ENCODE data around the gene SUPT4H1. TPM values are rescaled to one million over a fixed set of nuclear protein-coding genes. Genes with fewer than 3 reads are reported as not detected.

SUPT4H1 gene
- total RNA-seq, 1 experiment from 2014 or later: 109 TPM

DNA sequence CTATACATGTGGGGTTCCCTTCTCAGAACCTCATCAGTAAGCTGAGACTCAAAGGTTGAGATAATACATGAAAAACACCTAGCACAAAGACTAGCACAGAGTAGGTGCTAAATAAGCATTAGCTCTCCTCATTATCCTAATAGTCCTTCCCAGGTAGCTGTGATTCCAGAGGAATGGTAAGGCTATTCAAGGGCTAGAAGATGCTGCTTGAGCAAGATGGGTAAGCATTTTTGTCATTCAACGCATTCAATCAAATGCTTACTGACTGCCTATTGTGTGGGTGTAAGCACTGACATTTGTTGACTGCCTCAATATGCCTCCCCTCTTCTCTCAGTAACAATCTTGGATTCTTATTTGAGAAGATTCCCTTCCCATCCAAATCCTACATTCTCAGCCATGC is 4.0 kb downstream of the SUPT4H1 start:
- H3K9me3 ChIP-seq (ENCODE audit: control insufficient read depth, low read depth, low read length): no peaks in the 10 kb centered on the region
- H3K9ac ChIP-seq (ENCODE audit: extremely low read depth, insufficient read length, low read length): no peak overlapping the region
- H4K8ac ChIP-seq (replicated peaks; ENCODE audit: insufficient read length, low read depth, low read length): no peak overlapping the region
- H3K27ac Mint-ChIP-seq: no peak overlapping the region
- H3K27ac ChIP-seq (ENCODE audit: insufficient read length, low read depth, low read length): no peak overlapping the region
- H2BK5ac ChIP-seq (ENCODE audit: insufficient read length, low read length): no peak overlapping the region
- H2BK120ac ChIP-seq (ENCODE audit: low read depth, low read length, poor library complexity, severe bottlenecking): no peak overlapping the region
- H3K23ac ChIP-seq (ENCODE audit: insufficient read length, low read depth, low read length): no peak overlapping the region
- no peak overlapping the region for H3K18ac ChIP-seq (ENCODE audit: insufficient read length, low read depth, low read length)
- H3K27me3 Mint-ChIP-seq (ENCODE audit: low read depth): peaks cover 1% of the 10 kb centered on the region; the same call in 1 of the 2 replicates
- TF ChIP-seq, protein P1, sequence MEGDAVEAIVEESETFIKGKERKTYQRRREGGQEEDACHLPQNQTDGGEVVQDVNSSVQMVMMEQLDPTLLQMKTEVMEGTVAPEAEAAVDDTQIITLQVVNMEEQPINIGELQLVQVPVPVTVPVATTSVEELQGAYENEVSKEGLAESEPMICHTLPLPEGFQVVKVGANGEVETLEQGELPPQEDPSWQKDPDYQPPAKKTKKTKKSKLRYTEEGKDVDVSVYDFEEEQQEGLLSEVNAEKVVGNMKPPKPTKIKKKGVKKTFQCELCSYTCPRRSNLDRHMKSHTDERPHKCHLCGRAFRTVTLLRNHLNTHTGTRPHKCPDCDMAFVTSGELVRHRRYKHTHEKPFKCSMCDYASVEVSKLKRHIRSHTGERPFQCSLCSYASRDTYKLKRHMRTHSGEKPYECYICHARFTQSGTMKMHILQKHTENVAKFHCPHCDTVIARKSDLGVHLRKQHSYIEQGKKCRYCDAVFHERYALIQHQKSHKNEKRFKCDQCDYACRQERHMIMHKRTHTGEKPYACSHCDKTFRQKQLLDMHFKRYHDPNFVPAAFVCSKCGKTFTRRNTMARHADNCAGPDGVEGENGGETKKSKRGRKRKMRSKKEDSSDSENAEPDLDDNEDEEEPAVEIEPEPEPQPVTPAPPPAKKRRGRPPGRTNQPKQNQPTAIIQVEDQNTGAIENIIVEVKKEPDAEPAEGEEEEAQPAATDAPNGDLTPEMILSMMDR (conservative IDR thresholded peaks at IDR 0.05): no peak
- peaks cover 39 to 71% (median 69%) of the 10 kb centered on the region in 3 experiments for H3K36me3 Mint-ChIP-seq (ENCODE audit: insufficient read depth in 1 of 3, low read depth in 3 of 3)
- no peak overlapping the region for H3K4me2 ChIP-seq (ENCODE audit: insufficient read depth, insufficient read length, low read length)
- H2BK20ac ChIP-seq (ENCODE audit: low read depth, low read length, poor library complexity, severe bottlenecking): no peak overlapping the region
- peaks cover 2% of the 10 kb centered on the region for H3K79me1 ChIP-seq (ENCODE audit: insufficient read depth, low read depth, low read length, poor library complexity, severe bottlenecking)
- peaks cover 5% of the 10 kb centered on the region; the same call in 1 of the 2 replicates for H3K79me2 ChIP-seq (ENCODE audit: insufficient read depth, low read length)
- H3K4ac ChIP-seq (ENCODE audit: low read depth, low read length): no peak overlapping the region
- no peak overlapping the region for H2AK5ac ChIP-seq (ENCODE audit: insufficient read length, low read length)
- H3K56ac ChIP-seq (ENCODE audit: insufficient read length, low read depth, low read length): no peak overlapping the region
- no peaks in the 10 kb centered on the region for H4K20me1 ChIP-seq (ENCODE audit: control insufficient read depth, insufficient read depth, insufficient read length)
- no peak overlapping the region for H4K91ac ChIP-seq (ENCODE audit: insufficient read length, low read depth, low read length)
- H3K9me3 Mint-ChIP-seq: no peaks in the 10 kb centered on the region
- H2AFZ ChIP-seq (ENCODE audit: low read length): no peak overlapping the region
- no peak overlapping the region for H4K5ac ChIP-seq (ENCODE audit: insufficient read length, low read depth, low read length)
- no peak overlapping the region for H3T11ph ChIP-seq (ENCODE audit: low read length)
- peaks cover 3 to 10% of the 10 kb centered on the region in 2 experiments for H3K4me1 Mint-ChIP-seq
- no peaks in the 10 kb centered on the region for H3K4me1 ChIP-seq (ENCODE audit: insufficient read depth, low read length)
- H3K4me3 Mint-ChIP-seq: no peak overlapping the region
- no peak for DNase-seq
- no CpG with 5 or more reads among the region's 1 CpG for WGBS (ENCODE audit: extremely low coverage, insufficient read length, low lambda C conversion rate)
- H3K14ac ChIP-seq (ENCODE audit: insufficient read depth, low read length): no peak overlapping the region
- no peak overlapping the region for H2BK15ac ChIP-seq (ENCODE audit: low read depth, low read length)
- H3K27me3 ChIP-seq (ENCODE audit: insufficient read depth, low read length): no peaks in the 10 kb centered on the region
- peaks cover 10% of the 10 kb centered on the region for H3K23me2 ChIP-seq (ENCODE audit: insufficient read length, low read depth, low read length, poor library complexity, severe bottlenecking)
- no peak overlapping the region for H2BK12ac ChIP-seq (ENCODE audit: insufficient read length, low read depth, low read length)

Measured in H9 (cell line).